NK-92 (cell line): ENCODE measurements around the gene MYO3A.

Source experiments
- DNase-seq: peaks from one replicate; lab custom pipeline; 2025; ENCODE audit not compliant: unreplicated experiment; lab: John Stamatoyannopoulos, UW

Gene MYO3A

DNA sequence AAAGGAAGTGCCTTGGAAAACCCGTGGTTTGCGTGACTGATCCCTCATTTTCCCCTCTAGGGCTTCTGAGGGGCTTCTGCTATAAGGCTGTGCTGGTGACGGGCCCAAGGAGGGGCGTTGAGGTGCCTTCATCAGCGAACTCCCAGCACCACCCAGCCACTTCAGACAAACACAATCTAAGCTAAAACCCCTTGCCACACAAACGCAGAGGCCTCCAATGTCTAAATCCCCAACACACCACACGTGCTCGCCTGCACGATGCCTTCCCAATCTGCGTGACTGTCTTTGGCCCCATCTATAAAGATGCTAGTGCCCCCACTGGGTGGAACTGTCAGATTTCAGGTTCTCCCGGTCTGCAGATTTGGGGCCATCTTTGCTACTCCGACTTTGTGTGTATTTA is 278.5 kb downstream of the MYO3A start:
- no peak for DNase-seq

- DNase-seq = no peak
Observed at GRCh38 chr10:26213157-26213800, 279.2 kb downstream of the MYO3A start.

DNA sequence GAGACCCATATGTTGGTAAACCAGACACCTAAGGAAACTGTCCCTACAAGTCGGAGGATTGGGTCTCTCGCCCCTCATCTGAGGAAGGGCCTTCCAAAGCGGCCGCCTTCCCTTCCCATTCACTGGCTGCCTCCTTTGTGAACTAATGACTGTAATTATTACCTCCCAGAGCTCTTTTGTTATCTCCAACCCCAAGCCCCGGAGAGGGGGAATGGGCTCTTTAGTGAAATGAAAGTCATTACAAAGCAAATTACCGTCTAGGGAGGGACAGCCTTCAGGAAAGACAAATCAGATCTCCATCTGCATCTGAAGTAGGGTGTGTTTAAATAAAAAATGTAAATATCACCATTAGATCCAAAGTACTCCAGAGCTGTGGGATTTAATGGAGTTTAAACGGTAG is 280.0 kb downstream of the MYO3A start:
- no peak for DNase-seq

GRCh38 chr10:26214551-26215395 is 280.7 kb downstream of the MYO3A start:
- no peak for DNase-seq

GRCh38 chr10:26215396-26215934 is 281.4 kb downstream of the MYO3A start:
- DNase-seq = no peak

DNA sequence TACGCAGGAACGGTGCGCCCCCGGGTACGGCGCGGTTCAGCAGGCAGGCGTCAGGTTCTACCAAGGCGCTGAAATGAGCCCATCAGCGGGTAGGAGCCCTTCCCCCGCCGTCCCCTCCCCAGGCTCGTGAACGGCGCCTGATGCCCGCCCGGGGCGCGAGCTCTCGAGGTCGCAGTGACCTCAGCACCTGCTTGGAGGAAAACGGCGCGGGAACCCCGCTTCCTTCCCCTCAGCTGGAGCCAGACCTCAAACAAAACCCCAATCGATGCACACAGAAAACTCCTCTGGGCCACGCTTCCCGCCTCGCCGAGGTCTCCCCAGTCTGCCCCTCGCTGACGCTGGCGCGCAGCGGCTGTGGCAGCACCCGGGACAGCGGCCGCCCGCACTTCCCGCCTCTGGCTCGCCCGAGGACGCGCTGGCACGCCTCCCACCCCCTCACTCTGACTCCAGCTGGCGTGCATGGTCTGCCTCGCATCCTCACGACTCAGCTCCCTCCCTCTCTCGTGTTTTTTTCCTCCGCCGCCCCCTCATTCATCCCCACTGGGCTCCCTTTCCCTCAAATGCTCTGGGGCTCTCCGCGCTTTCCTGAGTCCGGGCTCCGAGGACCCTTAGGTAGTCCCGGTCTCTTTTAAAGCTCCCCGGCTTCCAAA is 282.0 kb downstream of the MYO3A start:
- DNase-seq = no peak

DNA sequence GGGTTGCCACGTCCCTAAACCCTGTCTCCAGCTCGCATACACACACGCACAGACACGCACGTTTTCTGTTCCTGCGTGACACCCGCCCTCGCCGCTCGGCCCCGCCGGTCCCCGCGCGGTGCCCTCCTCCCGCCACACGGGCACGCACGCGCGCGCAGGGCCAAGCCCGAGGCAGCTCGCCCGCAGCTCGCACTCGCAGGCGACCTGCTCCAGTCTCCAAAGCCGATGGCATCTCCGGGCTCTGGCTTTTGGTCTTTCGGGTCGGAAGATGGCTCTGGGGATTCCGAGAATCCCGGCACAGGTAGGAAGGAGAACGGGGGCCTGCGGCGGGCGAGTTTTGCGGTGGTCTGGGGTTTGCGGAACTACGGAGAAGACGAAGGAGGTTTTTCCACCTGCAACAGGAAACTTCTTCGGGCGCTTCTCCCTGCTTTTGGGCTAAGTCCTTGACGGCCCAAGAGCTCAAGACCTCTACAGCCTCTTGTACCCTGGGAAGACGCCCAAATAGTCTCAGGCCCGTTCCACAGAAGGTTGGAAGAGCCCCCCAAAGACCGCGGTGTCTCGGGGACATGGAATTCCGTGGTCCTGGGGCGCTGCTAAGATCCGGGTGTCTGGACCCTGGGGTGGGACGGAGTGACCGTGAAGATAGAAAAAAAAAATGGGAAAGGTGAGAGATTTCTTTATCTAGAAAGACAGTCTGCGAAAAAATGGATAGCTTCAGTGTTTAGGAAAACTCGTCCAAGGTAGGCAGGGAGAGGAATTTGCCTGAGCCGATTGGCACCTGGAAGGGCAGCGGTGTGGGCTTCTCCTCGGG is 282.8 kb downstream of the MYO3A start, which contains the start of gene GAD2:
TSS of gene GAD2 (plus strand) at position 190 of the 811 bp plus-strand sequence. CDS start at position 226, 36 bp downstream.
- no peak for DNase-seq

DNA sequence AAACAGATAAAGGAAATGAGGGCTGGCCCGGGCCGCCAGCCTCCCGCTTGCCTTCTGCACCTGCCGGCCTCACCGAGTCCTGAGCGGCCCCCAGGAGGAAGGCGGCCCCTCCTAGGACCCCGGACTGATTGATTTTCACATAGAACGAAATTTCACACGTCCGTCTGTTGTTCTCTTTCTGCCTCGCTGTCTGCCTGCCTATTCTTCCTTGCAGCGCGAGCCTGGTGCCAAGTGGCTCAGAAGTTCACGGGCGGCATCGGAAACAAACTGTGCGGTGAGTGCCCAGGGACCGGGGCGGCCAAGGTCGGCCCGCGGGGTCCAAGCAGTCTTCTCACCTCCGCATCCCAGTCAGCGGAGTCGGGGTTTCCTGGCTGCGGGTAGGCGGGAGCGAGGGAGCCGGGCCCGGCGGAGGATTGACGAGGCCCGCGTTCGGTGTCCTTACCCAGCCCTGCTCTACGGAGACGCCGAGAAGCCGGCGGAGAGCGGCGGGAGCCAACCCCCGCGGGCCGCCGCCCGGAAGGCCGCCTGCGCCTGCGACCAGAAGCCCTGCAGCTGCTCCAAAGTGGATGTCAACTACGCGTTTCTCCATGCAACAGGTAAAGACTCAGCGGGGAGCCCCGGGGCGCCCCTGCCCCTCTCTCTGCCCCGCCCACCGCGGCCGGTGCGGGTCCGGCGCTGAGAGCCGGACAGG is 283.5 kb downstream of the MYO3A start:
- no peak for DNase-seq

DNA sequence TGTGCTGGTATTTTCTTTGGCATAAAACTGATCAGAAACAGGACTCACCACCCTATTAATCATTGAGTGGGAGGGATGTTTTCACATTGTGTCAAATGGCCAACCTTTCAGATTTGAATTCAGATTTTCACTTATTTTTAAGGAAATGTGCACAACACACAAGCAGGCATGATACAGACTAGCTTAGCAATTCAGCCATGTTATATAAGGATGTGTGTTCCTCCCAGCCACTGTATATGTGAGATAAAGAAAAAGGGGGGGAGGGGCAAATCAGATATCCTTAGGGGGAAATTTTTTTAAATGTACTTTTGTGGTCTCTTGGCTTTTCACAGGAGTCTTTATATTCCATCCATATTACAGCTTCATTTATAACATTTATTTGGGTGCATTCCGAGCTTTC is 285.6 kb downstream of the MYO3A start:
- DNase-seq = no peak

DNA sequence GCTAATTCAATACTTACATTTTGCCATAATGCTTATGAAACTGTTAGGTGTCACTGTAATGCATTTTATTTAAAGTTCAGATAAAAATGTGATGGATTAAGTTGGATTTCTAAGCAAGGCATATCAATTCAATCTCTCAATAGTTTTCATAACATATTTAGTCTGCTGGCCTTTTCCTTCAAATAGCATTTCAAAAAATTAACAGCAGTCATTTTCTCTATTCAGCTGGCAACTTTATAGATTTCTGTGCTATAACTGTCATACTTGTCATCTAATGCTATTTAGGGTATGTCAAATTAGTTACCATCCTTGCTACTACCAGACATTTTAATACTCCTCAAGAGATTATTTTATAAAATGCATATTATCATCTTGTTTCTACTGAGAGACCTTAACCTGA is 286.9 kb downstream of the MYO3A start:
- DNase-seq = no peak

- no peak for DNase-seq
Observed at GRCh38 chr10:26221541-26221940, 287.5 kb downstream of the MYO3A start.

DNA sequence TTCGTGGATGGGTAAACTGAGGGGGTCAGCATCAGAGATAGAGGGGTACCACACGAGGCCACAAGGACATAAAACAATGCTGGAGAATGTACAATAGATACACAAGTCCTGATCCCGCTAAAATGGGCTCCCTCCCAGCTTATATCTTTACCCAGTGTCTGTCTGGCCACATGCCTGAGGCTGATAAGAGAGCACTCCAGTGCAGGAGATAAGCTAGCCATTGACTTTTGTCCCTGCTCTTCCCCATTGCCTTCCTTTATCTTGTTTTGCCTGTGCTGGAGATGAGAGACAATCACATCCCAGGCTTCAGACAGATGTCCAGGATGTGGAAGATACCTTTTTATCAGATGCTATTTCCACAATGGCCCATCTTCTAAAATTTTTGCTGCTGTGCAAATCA is 288.5 kb downstream of the MYO3A start:
- DNase-seq = no peak

DNA sequence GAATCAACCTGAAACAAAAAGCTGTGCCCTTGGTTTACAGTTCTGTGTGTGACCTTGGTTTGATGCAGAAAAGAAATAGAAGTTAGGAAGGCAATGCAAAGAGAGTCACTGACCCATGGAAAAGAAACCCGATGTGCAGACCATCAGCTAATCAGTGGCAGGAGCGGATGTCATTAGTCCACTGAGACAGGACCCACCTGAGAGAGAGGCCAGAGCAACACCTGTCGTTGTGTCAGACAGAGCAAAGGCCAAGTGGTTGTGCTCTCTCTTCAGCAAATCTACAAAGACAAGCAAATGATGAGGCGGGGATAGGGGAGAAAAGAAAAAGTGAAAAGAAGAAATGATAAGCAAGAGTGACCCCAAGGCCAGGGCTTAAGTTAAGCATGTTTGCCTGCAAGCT is 291.3 kb downstream of the MYO3A start:
- no peak for DNase-seq

- no peak for DNase-seq
Observed at GRCh38 chr10:26227786-26228185, 293.8 kb downstream of the MYO3A start.

DNA sequence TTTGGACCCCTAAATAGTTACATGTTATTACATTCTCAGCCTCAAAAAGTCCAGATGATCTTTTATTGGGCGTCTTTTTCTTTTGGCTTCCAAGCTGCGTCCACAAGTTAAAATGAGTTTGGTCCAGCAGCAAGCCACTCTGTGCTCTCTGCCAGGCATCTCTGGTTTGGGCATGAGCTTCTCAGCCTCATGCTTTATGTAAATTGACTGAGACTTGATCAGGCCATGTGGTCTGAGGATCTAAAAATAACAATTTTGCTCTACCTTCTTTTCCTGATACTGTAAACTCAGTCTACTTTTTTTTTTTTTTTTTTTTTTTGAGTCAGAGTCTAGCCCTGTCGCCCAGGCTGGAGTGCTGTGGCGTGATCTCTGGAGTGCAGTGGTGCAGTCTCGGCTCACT is 298.1 kb downstream of the MYO3A start:
- DNase-seq = no peak

DNA sequence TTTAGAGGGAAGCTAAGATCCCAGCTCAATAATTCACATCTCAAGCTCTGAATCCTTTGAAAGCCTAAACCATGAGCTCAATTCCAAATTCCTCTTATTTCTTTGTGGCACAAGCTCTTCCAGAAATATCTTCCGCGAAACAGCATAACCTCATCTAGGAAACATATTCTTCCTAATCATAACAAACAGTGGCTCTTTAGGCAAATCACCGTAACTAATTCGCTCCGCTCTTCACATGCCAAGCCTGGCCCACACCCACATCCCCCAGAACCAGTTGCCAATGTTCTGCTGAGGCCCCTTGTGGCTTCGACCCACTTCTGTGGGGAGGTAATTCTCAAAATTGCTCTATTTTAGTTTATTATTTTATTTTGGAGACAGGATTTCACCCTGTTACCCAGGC is 301.7 kb downstream of the MYO3A start:
- no peak for DNase-seq

DNA sequence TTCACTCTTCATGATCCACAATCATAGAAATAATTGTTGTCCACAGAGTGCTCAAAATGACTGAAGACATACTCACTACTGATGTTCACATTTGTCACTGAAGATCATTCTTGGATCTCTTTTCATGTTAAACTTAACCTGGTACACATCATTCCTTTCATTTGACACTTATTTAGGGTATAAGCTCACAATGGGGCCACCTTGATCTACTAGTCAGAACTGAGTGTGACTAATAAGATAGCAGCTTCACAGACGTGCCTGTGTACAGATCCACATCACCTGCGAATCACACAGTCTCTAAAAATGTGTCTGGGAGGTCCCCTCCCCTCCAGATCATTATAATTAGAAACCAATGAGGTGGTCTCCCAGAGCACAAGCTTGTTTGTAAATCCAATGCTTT is 304.3 kb downstream of the MYO3A start:
- DNase-seq = no peak

DNA sequence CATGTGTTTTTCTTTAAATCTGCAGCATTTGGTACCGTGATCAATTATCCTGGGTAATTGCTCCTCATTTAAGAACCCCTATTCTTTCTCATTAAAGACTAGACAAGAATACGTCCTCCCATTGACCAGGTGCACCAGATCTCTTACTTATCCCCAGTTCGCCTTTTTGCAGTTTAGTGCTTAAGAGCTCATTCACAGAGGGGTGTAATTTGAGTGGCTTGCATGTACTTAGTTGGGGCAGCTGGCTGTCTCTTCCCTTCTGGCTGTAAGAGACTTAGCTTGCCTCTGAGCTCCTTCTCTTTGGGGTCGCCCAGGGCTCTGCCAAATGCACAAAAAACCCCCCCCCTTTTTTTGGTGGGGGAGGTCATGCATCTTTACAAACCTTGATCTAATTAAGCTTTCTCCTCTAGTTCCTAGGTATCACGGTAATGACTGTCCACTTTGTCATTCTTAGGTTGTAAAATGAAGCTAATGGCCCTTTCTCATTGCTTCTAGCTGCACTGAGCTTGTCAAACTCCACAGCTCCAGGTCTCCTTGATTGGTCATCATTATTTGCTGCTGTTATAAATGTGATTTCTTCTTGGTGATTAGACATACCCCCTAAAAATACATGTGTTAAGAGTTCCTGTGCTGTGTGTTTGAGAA is 308.8 kb downstream of the MYO3A start:
- no peak for DNase-seq

GRCh38 chr10:26243351-26243720 is 309.3 kb downstream of the MYO3A start:
- no peak for DNase-seq

- no peak for DNase-seq
Observed at GRCh38 chr10:26249681-26250080, 315.7 kb downstream of the MYO3A start.
